Calu3 (cell line): ENCODE results near the gene F8A1. TPM values are rescaled to one million over a fixed set of nuclear protein-coding genes. Genes with fewer than 3 reads are reported as not detected.
"Not testable (repeated sequence)": the region's sequence is repeated elsewhere in the genome, so short reads cannot be mapped to it uniquely, and the experiment has no call there.

Experiments
- Bru-seq: library from RNA; stranded (reverse); fragments of 400-500 nt; gene quantifications from one replicate; lab custom pipeline; 2021; lab: Mats Ljungman, UMichigan
- BruChase-seq, 2 experiments: library from RNA; stranded (reverse); fragments of 400-500 nt; gene quantifications; one replicate each; lab custom pipeline; 2021; lab: Mats Ljungman, UMichigan
- BruUV-seq: library from RNA; stranded (reverse); fragments of 400-500 nt; replicated peaks from 2 replicates; lab custom pipeline; 2021; lab: Mats Ljungman, UMichigan
- CTCF ChIA-PET: fragments of 300-600 bp; sonication (Branson Sonifier 250); formaldehyde crosslinking; loops from one replicate; lab custom pipeline; 2022; ENCODE audit warnings: antibody characterized with exemption; lab: Charles Lee
- DNase-seq: peaks from one replicate; pipeline ENCODE4 v3.0.0; 2022
- H3K27ac Mint-ChIP-seq: one replicate; pipeline ENCODE4 v1.8.0; 2022; ENCODE audit warnings: mixed read lengths; ENCODE audit not compliant: unreplicated experiment
- H3K27me3 Mint-ChIP-seq: one replicate; pipeline ENCODE4 v1.8.0; 2022; ENCODE audit warnings: mixed read lengths; ENCODE audit not compliant: unreplicated experiment
- H3K36me3 Mint-ChIP-seq: one replicate; pipeline ENCODE4 v1.8.0; 2022; ENCODE audit warnings: mild to moderate bottlenecking, moderate library complexity, mixed read lengths; ENCODE audit not compliant: insufficient read depth, unreplicated experiment
- H3K4me1 Mint-ChIP-seq: one replicate; pipeline ENCODE4 v1.8.0; 2022; ENCODE audit warnings: mild to moderate bottlenecking, low read depth, mixed read lengths; ENCODE audit not compliant: unreplicated experiment
- H3K4me3 Mint-ChIP-seq: one replicate; pipeline ENCODE4 v1.8.0; 2022; ENCODE audit warnings: mild to moderate bottlenecking, low read depth, moderate library complexity, mixed read lengths; ENCODE audit not compliant: unreplicated experiment
- H3K9me3 Mint-ChIP-seq: one replicate; pipeline ENCODE4 v1.8.0; 2022; ENCODE audit warnings: low read depth, mixed read lengths; ENCODE audit not compliant: unreplicated experiment
- CTCF ChIP-seq: fragments of 200-600 bp; IDR thresholded peaks from one replicate; pipeline ENCODE4 v1.8.0; 2022; ENCODE audit warnings: antibody characterized with exemption; ENCODE audit not compliant: unreplicated experiment
- intact Hi-C: fragments of 100-400 bp; cut with micrococcal nuclease; formaldehyde crosslinking; loops from one replicate; pipeline ENCODE4 v1.10.0; 2022; ENCODE audit not compliant: unreplicated experiment
- long read RNA-seq: library from polyadenylated mRNA; stranded (forward); transcript quantifications from one replicate; pipeline ENCODE4 v2.0.0, GENCODE V29; 2022
- total RNA-seq: library from RNA; stranded (reverse); gene quantifications from 2 replicates; pipeline ENCODE4 v1.2.3, GENCODE V29; 2022

F8A1 gene
- total RNA-seq (20.8 and 24.4 TPM in 2 replicates), Bru-seq, nascent RNA (percentile 43 among the genes with signal in this experiment), BruChase-seq, experiment 1, labeled RNA remaining after a 6-hour chase (percentile 70 among the genes with signal in this experiment), BruChase-seq, experiment 2, labeled RNA remaining after a 2-hour chase (percentile 76 among the genes with signal in this experiment)
- long read RNA-seq, transcript F8A1-201 (1 exons, 1,713 nt), result major isoform, 54 of 54 reads
- long read RNA-seq, partial matches to known transcripts, result 0 of 54 reads
- long read RNA-seq, other reads (novel, unspliced or antisense), result 0 of 54 reads

DNA sequence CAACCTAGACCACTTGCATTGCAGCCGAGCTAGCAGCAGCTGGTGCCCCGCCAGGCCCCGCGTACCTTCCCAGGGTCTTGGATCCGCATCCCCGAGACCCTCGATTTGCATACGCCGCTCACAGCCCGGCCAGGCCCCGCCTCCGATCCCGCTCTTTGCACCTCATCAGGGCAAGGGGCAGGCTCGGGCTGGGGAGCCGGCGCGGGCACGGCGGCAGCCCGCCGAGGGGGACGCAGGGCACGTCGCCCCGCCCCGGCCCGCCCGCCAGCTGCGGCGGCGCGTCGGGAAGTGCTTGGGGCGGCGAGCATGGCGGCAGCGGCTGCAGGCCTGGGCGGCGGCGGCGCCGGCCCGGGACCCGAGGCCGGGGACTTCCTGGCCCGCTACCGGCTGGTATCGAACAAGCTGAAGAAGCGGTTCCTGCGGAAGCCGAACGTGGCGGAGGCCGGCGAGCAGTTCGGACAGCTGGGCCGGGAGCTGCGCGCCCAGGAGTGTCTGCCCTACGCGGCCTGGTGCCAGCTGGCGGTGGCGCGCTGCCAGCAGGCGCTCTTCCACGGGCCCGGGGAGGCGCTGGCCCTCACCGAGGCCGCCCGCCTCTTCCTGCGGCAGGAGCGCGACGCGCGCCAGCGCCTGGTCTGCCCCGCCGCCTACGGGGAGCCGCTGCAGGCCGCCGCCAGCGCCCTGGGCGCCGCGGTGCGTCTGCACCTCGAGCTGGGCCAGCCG is at the start of gene F8A1:
F8A1 (plus strand) TSS at position 287 of the 720 bp plus-strand sequence; CDS start at position 307, 20 bp downstream.
- intact Hi-C loops, H3K36me3 Mint-ChIP-seq, H3K9me3 Mint-ChIP-seq, BruUV-seq, H3K4me3 Mint-ChIP-seq, H3K27me3 Mint-ChIP-seq, H3K4me1 Mint-ChIP-seq, CTCF ChIA-PET, DNase-seq, H3K27ac Mint-ChIP-seq: not testable (repeated sequence)

GRCh38 chrX:154840856-154841255 is 45.3 kb upstream of the F8A1 start:
- peak; percentile 3 for DNase-seq
- TF ChIP-seq CTCF, result peak; percentile 24
- intact Hi-C loops, result loop anchor here (2.0 to 5.0 kb wide), 2 partner anchors 92 to 124 kb away; no protein-coding TSS in a partner anchor
- no peak overlapping the region for H3K27ac Mint-ChIP-seq
- no peaks in the 10 kb centered on the region for H3K4me1 Mint-ChIP-seq
- H3K4me3 Mint-ChIP-seq, result no peak overlapping the region
- H3K9me3 Mint-ChIP-seq, result no peaks in the 10 kb centered on the region
- CTCF ChIA-PET, result interaction anchor here (1.2 kb wide), 1 partner anchor 91 kb away, joined by 3 read pairs; no protein-coding TSS in a partner anchor
- no peaks in the 10 kb centered on the region for H3K36me3 Mint-ChIP-seq
- H3K27me3 Mint-ChIP-seq, result peaks cover 47% of the 10 kb centered on the region
- no TSS peak for BruUV-seq

GRCh38 chrX:154850957-154851611 is 35.1 kb upstream of the F8A1 start:
- Mint-ChIP-seq H3K27ac (no peak overlapping the region), H3K4me1 (no peaks in the 10 kb centered on the region), H3K9me3 (peaks cover 4% of the 10 kb centered on the region), H3K27me3 (peaks cover 18% of the 10 kb centered on the region), H3K36me3 (no peaks in the 10 kb centered on the region), H3K4me3 (no peak overlapping the region)
- intact Hi-C loops, result no loop called here
- no peak for DNase-seq
- BruUV-seq, result no TSS peak
- TF ChIP-seq CTCF, result no peak
- CTCF ChIA-PET, result no interaction called here

GRCh38 chrX:154855256-154855655 is 30.9 kb upstream of the F8A1 start:
- no peak for DNase-seq
- no peak overlapping the region for H3K4me3 Mint-ChIP-seq
- H3K27me3 Mint-ChIP-seq, result no peaks in the 10 kb centered on the region
- no peak for TF ChIP-seq CTCF
- H3K9me3 Mint-ChIP-seq, result peaks cover 4% of the 10 kb centered on the region
- BruUV-seq, result no TSS peak
- H3K27ac Mint-ChIP-seq, result no peak overlapping the region
- intact Hi-C loops, result no loop called here
- H3K36me3 Mint-ChIP-seq, result no peaks in the 10 kb centered on the region
- CTCF ChIA-PET, result no interaction called here
- no peaks in the 10 kb centered on the region for H3K4me1 Mint-ChIP-seq

- CTCF ChIA-PET, H3K4me1 Mint-ChIP-seq: not testable (repeated sequence)
- H3K9me3 Mint-ChIP-seq, result peaks cover 13% of the 10 kb centered on the region
These were observed 17.6 kb upstream of the F8A1 start for GRCh38 chrX:154868522-154868921.

More at GRCh38 chrX:154868522-154868921, 17.6 kb upstream of the F8A1 start:
- intact Hi-C loops, H3K27ac Mint-ChIP-seq, H3K36me3 Mint-ChIP-seq, BruUV-seq, H3K4me3 Mint-ChIP-seq, DNase-seq: not testable (repeated sequence)
- peaks cover 41% of the 10 kb centered on the region for H3K27me3 Mint-ChIP-seq
